ENCODE data around the gene RASA2. TPM values are rescaled to one million over a fixed set of nuclear protein-coding genes. Genes with fewer than 3 reads are reported as not detected.

RASA2 gene
- total and polyA plus RNA-seq, 2 of the 8 experiments (the other 6 are each of a cell fraction or from before 2014, with no cell fraction given): 3.5 to 15.9 TPM

DNA sequence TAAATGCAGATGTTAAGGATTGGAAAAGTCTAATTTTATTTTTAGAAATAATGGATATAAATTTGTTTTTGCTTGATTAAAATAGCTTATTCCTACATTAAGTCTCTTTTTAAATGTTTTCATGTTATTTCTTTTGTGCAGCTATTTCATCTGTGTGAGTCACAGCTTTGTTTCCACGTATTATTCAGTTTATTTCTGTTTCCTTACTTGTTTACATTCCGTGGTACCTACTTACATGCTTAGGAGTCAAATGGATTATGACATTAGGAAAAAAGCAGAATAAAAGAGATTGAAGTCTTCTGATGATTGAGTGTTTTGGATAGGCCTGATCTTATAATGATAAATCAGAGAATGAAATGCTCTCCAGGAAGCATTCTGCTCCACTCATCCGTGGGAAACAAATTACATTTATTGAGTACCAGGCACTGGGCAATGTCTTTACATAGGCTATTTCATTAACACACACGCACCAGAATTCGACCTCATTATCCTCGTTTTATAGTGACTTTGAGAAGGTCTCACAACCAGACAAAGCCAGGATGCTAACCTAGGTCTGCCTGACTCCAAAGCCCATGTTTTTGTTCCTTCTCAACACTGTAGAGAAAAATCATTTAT, 38.1 kb upstream of the RASA2 start:
- CTCF ChIA-PET (ENCODE audit: partially characterized antibody): interaction anchor here (1.1 to 3.6 kb wide), 14 partner anchors 8 to 147 kb away, joined by 3 to 30 read pairs (median 7); no protein-coding TSS in a partner anchor
- Histone ChIP-seq H2BK20ac (ENCODE audit: low read length) (no peak overlapping the region), H4K8ac (ENCODE audit: extremely low read depth, insufficient read depth, low read length) (no peak overlapping the region), H3K36me3 (ENCODE audit: control insufficient read depth in 2 of 4, insufficient read depth in 4 of 4, low read length in 3 of 4) (no peaks in the 10 kb centered on the region; a peak in 1 of 8 replicates), H3K4me3 (ENCODE audit: extremely low read depth in 1 of 4, insufficient read depth in 2 of 4, low read depth in 3 of 4, low read length in 4 of 4) (no peak overlapping the region), H3K79me2 (ENCODE audit: control insufficient read depth in 1 of 2, insufficient read depth in 2 of 2, low read length in 2 of 2) (no peaks in the 10 kb centered on the region), H2AFZ (ENCODE audit: low read length) (no peak overlapping the region), H3K23me2 (ENCODE audit: low read depth, low read length) (no peaks in the 10 kb centered on the region), H3K18ac (ENCODE audit: extremely low read depth, low read length) (no peak overlapping the region), H2AK5ac (ENCODE audit: low read depth, low read length) (no peak overlapping the region), H3K4me2 (ENCODE audit: insufficient read depth in 1 of 2, low read depth in 2 of 2, low read length in 2 of 2) (no peak overlapping the region), H3K4me1 (replicated peaks in 1 of 4; ENCODE audit: control insufficient read depth in 3 of 4, insufficient read depth in 4 of 4, low read length in 3 of 4) (no peaks in the 10 kb centered on the region), H3K23ac (ENCODE audit: insufficient read length) (no peak overlapping the region), H2BK15ac (ENCODE audit: low read length) (no peak overlapping the region), H3K4ac (replicated peaks; ENCODE audit: insufficient read length, low read depth, low read length) (no peak overlapping the region), H3K79me1 (ENCODE audit: low read depth, low read length) (no peaks in the 10 kb centered on the region), H3K27ac (ENCODE audit: low read depth, low read length) (no peak overlapping the region), H2BK120ac (replicated peaks; ENCODE audit: low read depth, low read length) (no peak overlapping the region), H3K9me3 (ENCODE audit: insufficient read depth in 2 of 2, low read depth in 1 of 2, low read length in 1 of 2) (no peaks in the 10 kb centered on the region), H3K27me3 (replicated peaks in 1 of 4; ENCODE audit: control insufficient read depth in 3 of 4, extremely low read depth in 1 of 4, insufficient read depth in 3 of 4, low read length in 3 of 4) (no peaks in the 10 kb centered on the region), H4K91ac (replicated peaks; ENCODE audit: insufficient read length, low read length) (no peak overlapping the region), H3K9ac (replicated peaks in 1 of 4; ENCODE audit: extremely low read depth in 1 of 4, low read depth in 3 of 4, low read length in 3 of 4) (no peak overlapping the region), H4K5ac (ENCODE audit: insufficient read length, low read depth, low read length) (no peak overlapping the region), H3K14ac (ENCODE audit: insufficient read length) (no peak overlapping the region), H4K20me1 (replicated peaks in 1 of 2; ENCODE audit: control insufficient read depth in 1 of 2, insufficient read depth in 2 of 2, low read length in 2 of 2) (no peaks in the 10 kb centered on the region), H2BK5ac (ENCODE audit: low read depth, low read length) (no peak overlapping the region), H3K56ac (replicated peaks; ENCODE audit: insufficient read length, low read depth, low read length) (no peak overlapping the region), H2BK12ac (ENCODE audit: low read depth, low read length) (no peak overlapping the region)
- POLR2A ChIA-PET (ENCODE audit: partially characterized antibody): no interaction called here
- 86% methylated on average over 6 of the region's 6 CpGs; no CpG with 5 or more reads in 1 of the 2 experiments for WGBS, 2 experiments (ENCODE audit: extremely low coverage in 1 of 2, insufficient coverage in 1 of 2, insufficient read length in 1 of 2, insufficient replicate concordance in 2 of 2, low coverage in 1 of 2, low lambda C conversion rate in 2 of 2, missing lambda C conversion rate in 1 of 2)
- FAIRE-seq (no peak), DNase-seq (ENCODE audit: low read depth in 1 of 2, low spot score in 2 of 2) (no peak)
- TF ChIP-seq KDM5A (IDR thresholded peaks at IDR 0.05; ENCODE audit: low read length) (no peak), TEAD4 (IDR thresholded peaks at IDR 0.05; ENCODE audit: low read depth, low read length) (no peak), BRCA1 (IDR thresholded peaks at IDR 0.05; ENCODE audit: low read depth, low read length) (no peak), TAF1 (IDR thresholded peaks at IDR 0.05; ENCODE audit: low read depth, low read length) (no peak), SIRT6 (IDR thresholded peaks at IDR 0.05; ENCODE audit: low read length) (no peak), SIX5 (IDR thresholded peaks at IDR 0.05; ENCODE audit: low read depth, low read length) (no peak), CEBPB (IDR thresholded peaks at IDR 0.05; ENCODE audit: low read depth, low read length) (no peak), GTF2F1 (IDR thresholded peaks at IDR 0.05; ENCODE audit: borderline replicate concordance, low read depth, low read length) (no peak), CREB1 (IDR thresholded peaks at IDR 0.05) (no peak), BACH1 (IDR thresholded peaks at IDR 0.05; ENCODE audit: low read length) (no peak), CHD2 (IDR thresholded peaks at IDR 0.05; ENCODE audit: low read length) (no peak), EZH2 (IDR thresholded peaks at IDR 0.05; ENCODE audit: low read depth, low read length, severe bottlenecking) (no peak)
- TF ChIP-seq, protein P1, sequence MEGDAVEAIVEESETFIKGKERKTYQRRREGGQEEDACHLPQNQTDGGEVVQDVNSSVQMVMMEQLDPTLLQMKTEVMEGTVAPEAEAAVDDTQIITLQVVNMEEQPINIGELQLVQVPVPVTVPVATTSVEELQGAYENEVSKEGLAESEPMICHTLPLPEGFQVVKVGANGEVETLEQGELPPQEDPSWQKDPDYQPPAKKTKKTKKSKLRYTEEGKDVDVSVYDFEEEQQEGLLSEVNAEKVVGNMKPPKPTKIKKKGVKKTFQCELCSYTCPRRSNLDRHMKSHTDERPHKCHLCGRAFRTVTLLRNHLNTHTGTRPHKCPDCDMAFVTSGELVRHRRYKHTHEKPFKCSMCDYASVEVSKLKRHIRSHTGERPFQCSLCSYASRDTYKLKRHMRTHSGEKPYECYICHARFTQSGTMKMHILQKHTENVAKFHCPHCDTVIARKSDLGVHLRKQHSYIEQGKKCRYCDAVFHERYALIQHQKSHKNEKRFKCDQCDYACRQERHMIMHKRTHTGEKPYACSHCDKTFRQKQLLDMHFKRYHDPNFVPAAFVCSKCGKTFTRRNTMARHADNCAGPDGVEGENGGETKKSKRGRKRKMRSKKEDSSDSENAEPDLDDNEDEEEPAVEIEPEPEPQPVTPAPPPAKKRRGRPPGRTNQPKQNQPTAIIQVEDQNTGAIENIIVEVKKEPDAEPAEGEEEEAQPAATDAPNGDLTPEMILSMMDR (IDR thresholded peaks at IDR 0.05; ENCODE audit: control extremely low read depth in 1 of 3, insufficient read depth in 1 of 3, low read depth in 1 of 3, low read length in 3 of 3): no peak

Measured in H1 (cell line).